GM23338 (cell line): ENCODE measurements around the gene CTTNBP2. TPM values are rescaled to one million over a fixed set of nuclear protein-coding genes. Genes with fewer than 3 reads are reported as not detected.
A peak's percentile ranks its signal among the peaks of the same experiment; 100 is the strongest.

Experiments used
- ATAC-seq: fragments of 200-7000 bp; cut with Tn5 transposase; 3 replicates; pipeline ENCODE4 v1.9.1; 2020
- DNase-seq: peaks from one replicate; pipeline ENCODE4 v3.0.0-alpha.2; 2015; ENCODE audit warnings: low spot score
- H2AFZ ChIP-seq: fragments of 200-600 bp; sonication (generic); 2 replicates; pipeline ENCODE4 v1.8.0; 2016; ENCODE audit warnings: antibody characterized with exemption, mild to moderate bottlenecking, moderate library complexity
- H3F3A ChIP-seq: fragments of 200-600 bp; sonication (generic); replicated peaks from 2 replicates; pipeline ENCODE4 v1.8.0; 2017; ENCODE audit warnings: antibody characterized with exemption, mixed run types, low read depth
- H3K27ac ChIP-seq: fragments of 200-600 bp; sonication (generic); 2 replicates; pipeline ENCODE4 v1.6.1; 2016; ENCODE audit warnings: low read depth
- H3K27me3 ChIP-seq: fragments of 200-600 bp; sonication (generic); 2 replicates; pipeline ENCODE4 v1.8.0; 2016; ENCODE audit warnings: mild to moderate bottlenecking, mixed run types, moderate library complexity; ENCODE audit not compliant: insufficient read depth
- H3K36me3 ChIP-seq: fragments of 200-600 bp; sonication (generic); 2 replicates; pipeline ENCODE4 v1.8.0; 2016; ENCODE audit warnings: mild to moderate bottlenecking; ENCODE audit not compliant: insufficient read depth
- H3K4me1 ChIP-seq: fragments of 200-600 bp; sonication (generic); 2 replicates; pipeline ENCODE4 v1.8.0; 2016; ENCODE audit warnings: mild to moderate bottlenecking, moderate library complexity; ENCODE audit not compliant: insufficient read depth
- H3K4me2 ChIP-seq: fragments of 200-600 bp; sonication (generic); 2 replicates; pipeline ENCODE4 v1.7.1; 2017; ENCODE audit warnings: mixed run types
- H3K4me3 ChIP-seq: fragments of 200-600 bp; sonication (generic); 2 replicates; pipeline ENCODE4 v1.6.1; 2016; ENCODE audit warnings: mixed run types
- H3K79me2 ChIP-seq: fragments of 200-600 bp; sonication (generic); replicated peaks from 2 replicates; pipeline ENCODE4 v1.8.0; 2017; ENCODE audit warnings: mild to moderate bottlenecking; ENCODE audit not compliant: insufficient read depth
- H3K9me2 ChIP-seq: fragments of 200-600 bp; sonication (generic); 2 replicates; pipeline ENCODE4 v1.8.0; 2017; ENCODE audit not compliant: insufficient read depth
- H4K20me1 ChIP-seq: fragments of 200-600 bp; sonication (generic); replicated peaks from 2 replicates; pipeline ENCODE4 v1.8.0; 2017; ENCODE audit warnings: mild to moderate bottlenecking; ENCODE audit not compliant: insufficient read depth
- H3K27ac Mint-ChIP-seq: 2 replicates; pipeline ENCODE4 v1.8.0; 2020; ENCODE audit warnings: inconsistent platforms, mild to moderate bottlenecking, moderate library complexity, mixed read lengths
- H3K27me3 Mint-ChIP-seq: 3 replicates; pipeline ENCODE4 v1.8.0; 2022; ENCODE audit warnings: low read depth, mild to moderate bottlenecking, moderate library complexity, mixed read lengths, inconsistent platforms; ENCODE audit not compliant: insufficient read depth, poor library complexity
- H3K36me3 Mint-ChIP-seq: 3 replicates; pipeline ENCODE4 v1.8.0; 2021; ENCODE audit warnings: low read depth, mild to moderate bottlenecking, inconsistent platforms, moderate library complexity, mixed read lengths
- H3K4me1 Mint-ChIP-seq: 3 replicates; pipeline ENCODE4 v1.8.0; 2020; ENCODE audit warnings: mild to moderate bottlenecking, inconsistent platforms, mixed read lengths
- H3K4me3 Mint-ChIP-seq: 3 replicates; pipeline ENCODE4 v1.8.0; 2021; ENCODE audit warnings: moderate library complexity, mild to moderate bottlenecking, inconsistent platforms, mixed read lengths
- H3K9me3 Mint-ChIP-seq: 3 replicates; pipeline ENCODE4 v1.8.0; 2020; ENCODE audit warnings: moderate library complexity, mild to moderate bottlenecking, inconsistent platforms, mixed read lengths
- POLR2AphosphoS5 ChIP-seq: IDR thresholded peaks from 2 replicates; pipeline ENCODE4 v1.6.1; 2016; ENCODE audit warnings: antibody characterized with exemption, low read depth
- polyA plus RNA-seq: library from polyadenylated mRNA; unstranded; fragments of >200 nt; fragmentation: Nextera tagmentation; extraction: Ambion mirVana; gene quantifications from 2 replicates; pipeline ENCODE4 v1.2.1, GENCODE V29; 2016
- total RNA-seq: library from RNA; depleted of rRNA; stranded (reverse); fragments of >200 nt; shearing (Covaris generic); gene quantifications from 2 replicates; pipeline ENCODE4 v1.2.3, GENCODE V29; 2014
- TF ChIP-seq, protein P1 (sequence below): fragments of 250-450 bp; sonication (Bioruptor Pico); IDR thresholded peaks from 2 replicates; pipeline ENCODE4 v1.5.0; 2020; ENCODE audit warnings: mild to moderate bottlenecking, moderate library complexity
- TF ChIP-seq, protein P2 (sequence below), 2 experiments: fragments of 200-600 bp in 1 of 2; sonication (generic) in 1 of 2; conservative IDR thresholded peaks; 2 replicates each; pipeline versions ENCODE4 v1.5.1 to v1.6.1; 2016 to 2017; ENCODE audit warnings: antibody characterized with exemption in 2 of 2, low read depth in 2 of 2, mild to moderate bottlenecking in 2 of 2, moderate library complexity in 1 of 2
- TF ChIP-seq, protein P3 (sequence below): IDR thresholded peaks from one replicate; pipeline ENCODE4 v1.6.1; 2018; ENCODE audit warnings: antibody characterized with exemption; ENCODE audit not compliant: unreplicated experiment

CTTNBP2 gene
- total and polyA plus RNA-seq, 2 experiments from 2014 or later = 26.8 to 30.7 TPM

DNA sequence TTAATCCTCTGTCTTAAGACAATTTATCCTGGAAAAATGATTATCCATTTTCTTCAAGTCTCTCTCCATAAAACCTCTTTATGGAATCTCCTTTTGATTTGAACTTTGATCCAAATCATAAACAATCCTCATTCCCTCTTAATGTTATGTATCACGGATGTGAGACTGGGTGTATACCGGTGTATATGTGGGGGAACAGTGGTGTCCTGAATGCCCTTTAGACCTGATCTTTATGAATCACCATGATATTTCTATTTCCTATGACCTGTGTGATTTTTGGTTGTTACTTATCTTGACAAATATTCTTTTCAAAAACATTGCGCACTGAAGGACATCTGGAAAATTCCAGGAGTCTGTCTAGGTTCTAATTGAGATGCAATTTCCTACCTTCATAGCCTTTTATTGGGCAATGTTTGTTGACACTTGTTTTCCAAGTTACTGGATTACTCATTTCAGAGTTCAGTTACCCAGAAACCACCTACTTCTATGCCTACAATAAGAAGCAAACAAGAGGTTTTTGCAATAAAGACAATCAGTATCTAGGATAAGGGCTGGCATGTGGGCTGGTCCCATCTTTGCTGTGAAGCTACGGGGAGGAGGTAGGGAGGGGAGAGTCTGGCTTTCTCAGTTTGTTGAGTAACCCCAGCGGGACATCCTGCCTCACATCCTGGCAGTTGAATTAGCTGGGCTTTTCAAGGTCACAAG is 190.4 kb downstream of the CTTNBP2 start:
- Histone ChIP-seq H3K27ac (no peak overlapping the region), H3K4me2 (peak overlapping the region; percentile 54; the same call in 1 of the 2 replicates), H3K4me3 (no peak overlapping the region), H3K9me2 (peaks cover 5% of the 10 kb centered on the region; the same call in 1 of the 2 replicates), H4K20me1 (no peaks in the 10 kb centered on the region), H3F3A (no peaks in the 10 kb centered on the region), H2AFZ (peak overlapping the region; percentile 72; the same call in 1 of the 2 replicates), H3K79me2 (no peaks in the 10 kb centered on the region), H3K36me3 (no peaks in the 10 kb centered on the region), H3K27me3 (no peaks in the 10 kb centered on the region), H3K4me1 (peaks cover 9% of the 10 kb centered on the region; the same call in 1 of the 2 replicates)
- H3K4me1 Mint-ChIP-seq = peaks cover 12% of the 10 kb centered on the region
- H3K9me3 Mint-ChIP-seq = no peaks in the 10 kb centered on the region
- peak; percentile 59 for ATAC-seq
- H3K4me3 Mint-ChIP-seq = no peak overlapping the region
- TF ChIP-seq, protein P1, sequence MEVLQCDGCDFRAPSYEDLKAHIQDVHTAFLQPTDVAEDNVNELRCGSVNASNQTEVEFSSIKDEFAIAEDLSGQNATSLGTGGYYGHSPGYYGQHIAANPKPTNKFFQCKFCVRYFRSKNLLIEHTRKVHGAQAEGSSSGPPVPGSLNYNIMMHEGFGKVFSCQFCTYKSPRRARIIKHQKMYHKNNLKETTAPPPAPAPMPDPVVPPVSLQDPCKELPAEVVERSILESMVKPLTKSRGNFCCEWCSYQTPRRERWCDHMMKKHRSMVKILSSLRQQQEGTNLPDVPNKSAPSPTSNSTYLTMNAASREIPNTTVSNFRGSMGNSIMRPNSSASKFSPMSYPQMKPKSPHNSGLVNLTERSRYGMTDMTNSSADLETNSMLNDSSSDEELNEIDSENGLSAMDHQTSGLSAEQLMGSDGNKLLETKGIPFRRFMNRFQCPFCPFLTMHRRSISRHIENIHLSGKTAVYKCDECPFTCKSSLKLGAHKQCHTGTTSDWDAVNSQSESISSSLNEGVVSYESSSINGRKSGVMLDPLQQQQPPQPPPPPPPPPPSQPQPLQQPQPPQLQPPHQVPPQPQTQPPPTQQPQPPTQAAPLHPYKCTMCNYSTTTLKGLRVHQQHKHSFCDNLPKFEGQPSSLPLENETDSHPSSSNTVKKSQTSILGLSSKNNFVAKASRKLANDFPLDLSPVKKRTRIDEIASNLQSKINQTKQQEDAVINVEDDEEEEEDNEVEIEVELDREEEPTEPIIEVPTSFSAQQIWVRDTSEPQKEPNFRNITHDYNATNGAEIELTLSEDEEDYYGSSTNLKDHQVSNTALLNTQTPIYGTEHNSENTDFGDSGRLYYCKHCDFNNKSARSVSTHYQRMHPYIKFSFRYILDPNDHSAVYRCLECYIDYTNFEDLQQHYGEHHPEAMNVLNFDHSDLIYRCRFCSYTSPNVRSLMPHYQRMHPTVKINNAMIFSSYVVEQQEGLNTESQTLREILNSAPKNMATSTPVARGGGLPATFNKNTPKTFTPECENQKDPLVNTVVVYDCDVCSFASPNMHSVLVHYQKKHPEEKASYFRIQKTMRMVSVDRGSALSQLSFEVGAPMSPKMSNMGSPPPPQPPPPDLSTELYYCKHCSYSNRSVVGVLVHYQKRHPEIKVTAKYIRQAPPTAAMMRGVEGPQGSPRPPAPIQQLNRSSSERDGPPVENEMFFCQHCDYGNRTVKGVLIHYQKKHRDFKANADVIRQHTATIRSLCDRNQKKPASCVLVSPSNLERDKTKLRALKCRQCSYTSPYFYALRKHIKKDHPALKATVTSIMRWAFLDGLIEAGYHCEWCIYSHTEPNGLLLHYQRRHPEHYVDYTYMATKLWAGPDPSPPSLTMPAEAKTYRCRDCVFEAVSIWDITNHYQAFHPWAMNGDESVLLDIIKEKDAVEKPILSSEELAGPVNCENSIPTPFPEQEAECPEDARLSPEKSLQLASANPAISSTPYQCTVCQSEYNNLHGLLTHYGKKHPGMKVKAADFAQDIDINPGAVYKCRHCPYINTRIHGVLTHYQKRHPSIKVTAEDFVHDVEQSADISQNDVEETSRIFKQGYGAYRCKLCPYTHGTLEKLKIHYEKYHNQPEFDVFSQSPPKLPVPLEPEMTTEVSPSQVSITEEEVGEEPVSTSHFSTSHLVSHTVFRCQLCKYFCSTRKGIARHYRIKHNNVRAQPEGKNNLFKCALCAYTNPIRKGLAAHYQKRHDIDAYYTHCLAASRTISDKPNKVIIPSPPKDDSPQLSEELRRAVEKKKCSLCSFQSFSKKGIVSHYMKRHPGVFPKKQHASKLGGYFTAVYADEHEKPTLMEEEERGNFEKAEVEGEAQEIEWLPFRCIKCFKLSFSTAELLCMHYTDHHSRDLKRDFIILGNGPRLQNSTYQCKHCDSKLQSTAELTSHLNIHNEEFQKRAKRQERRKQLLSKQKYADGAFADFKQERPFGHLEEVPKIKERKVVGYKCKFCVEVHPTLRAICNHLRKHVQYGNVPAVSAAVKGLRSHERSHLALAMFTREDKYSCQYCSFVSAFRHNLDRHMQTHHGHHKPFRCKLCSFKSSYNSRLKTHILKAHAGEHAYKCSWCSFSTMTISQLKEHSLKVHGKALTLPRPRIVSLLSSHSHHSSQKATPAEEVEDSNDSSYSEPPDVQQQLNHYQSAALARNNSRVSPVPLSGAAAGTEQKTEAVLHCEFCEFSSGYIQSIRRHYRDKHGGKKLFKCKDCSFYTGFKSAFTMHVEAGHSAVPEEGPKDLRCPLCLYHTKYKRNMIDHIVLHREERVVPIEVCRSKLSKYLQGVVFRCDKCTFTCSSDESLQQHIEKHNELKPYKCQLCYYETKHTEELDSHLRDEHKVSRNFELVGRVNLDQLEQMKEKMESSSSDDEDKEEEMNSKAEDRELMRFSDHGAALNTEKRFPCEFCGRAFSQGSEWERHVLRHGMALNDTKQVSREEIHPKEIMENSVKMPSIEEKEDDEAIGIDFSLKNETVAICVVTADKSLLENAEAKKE (CRISPR knock-in tag) = no peak
- TF ChIP-seq POLR2AphosphoS5 = no peak
- TF ChIP-seq, protein P2, sequence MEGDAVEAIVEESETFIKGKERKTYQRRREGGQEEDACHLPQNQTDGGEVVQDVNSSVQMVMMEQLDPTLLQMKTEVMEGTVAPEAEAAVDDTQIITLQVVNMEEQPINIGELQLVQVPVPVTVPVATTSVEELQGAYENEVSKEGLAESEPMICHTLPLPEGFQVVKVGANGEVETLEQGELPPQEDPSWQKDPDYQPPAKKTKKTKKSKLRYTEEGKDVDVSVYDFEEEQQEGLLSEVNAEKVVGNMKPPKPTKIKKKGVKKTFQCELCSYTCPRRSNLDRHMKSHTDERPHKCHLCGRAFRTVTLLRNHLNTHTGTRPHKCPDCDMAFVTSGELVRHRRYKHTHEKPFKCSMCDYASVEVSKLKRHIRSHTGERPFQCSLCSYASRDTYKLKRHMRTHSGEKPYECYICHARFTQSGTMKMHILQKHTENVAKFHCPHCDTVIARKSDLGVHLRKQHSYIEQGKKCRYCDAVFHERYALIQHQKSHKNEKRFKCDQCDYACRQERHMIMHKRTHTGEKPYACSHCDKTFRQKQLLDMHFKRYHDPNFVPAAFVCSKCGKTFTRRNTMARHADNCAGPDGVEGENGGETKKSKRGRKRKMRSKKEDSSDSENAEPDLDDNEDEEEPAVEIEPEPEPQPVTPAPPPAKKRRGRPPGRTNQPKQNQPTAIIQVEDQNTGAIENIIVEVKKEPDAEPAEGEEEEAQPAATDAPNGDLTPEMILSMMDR (conservative IDR thresholded peaks at IDR 0.05; ENCODE audit: low read depth in 2 of 2) = no peak
- TF ChIP-seq, protein P3, sequence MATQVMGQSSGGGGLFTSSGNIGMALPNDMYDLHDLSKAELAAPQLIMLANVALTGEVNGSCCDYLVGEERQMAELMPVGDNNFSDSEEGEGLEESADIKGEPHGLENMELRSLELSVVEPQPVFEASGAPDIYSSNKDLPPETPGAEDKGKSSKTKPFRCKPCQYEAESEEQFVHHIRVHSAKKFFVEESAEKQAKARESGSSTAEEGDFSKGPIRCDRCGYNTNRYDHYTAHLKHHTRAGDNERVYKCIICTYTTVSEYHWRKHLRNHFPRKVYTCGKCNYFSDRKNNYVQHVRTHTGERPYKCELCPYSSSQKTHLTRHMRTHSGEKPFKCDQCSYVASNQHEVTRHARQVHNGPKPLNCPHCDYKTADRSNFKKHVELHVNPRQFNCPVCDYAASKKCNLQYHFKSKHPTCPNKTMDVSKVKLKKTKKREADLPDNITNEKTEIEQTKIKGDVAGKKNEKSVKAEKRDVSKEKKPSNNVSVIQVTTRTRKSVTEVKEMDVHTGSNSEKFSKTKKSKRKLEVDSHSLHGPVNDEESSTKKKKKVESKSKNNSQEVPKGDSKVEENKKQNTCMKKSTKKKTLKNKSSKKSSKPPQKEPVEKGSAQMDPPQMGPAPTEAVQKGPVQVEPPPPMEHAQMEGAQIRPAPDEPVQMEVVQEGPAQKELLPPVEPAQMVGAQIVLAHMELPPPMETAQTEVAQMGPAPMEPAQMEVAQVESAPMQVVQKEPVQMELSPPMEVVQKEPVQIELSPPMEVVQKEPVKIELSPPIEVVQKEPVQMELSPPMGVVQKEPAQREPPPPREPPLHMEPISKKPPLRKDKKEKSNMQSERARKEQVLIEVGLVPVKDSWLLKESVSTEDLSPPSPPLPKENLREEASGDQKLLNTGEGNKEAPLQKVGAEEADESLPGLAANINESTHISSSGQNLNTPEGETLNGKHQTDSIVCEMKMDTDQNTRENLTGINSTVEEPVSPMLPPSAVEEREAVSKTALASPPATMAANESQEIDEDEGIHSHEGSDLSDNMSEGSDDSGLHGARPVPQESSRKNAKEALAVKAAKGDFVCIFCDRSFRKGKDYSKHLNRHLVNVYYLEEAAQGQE = no peak
- H3K27me3 Mint-ChIP-seq = no peaks in the 10 kb centered on the region
- no peaks in the 10 kb centered on the region for H3K36me3 Mint-ChIP-seq
- peak; percentile 28 for DNase-seq
- H3K27ac Mint-ChIP-seq = no peak overlapping the region
